GM19023 (cell line): Measurements from ENCODE around the gene TSHZ2.
"Not testable (repeated sequence)": the region's sequence is repeated elsewhere in the genome, so short reads cannot be mapped to it uniquely, and the experiment has no call there.

ENCODE experiments used
- ATAC-seq: cut with Tn5 transposase; IDR thresholded peaks from one replicate; pipeline ENCODE4 v1.9.1; 2021; ENCODE audit warnings: mild to moderate bottlenecking, moderate library complexity; ENCODE audit not compliant: unreplicated experiment

TSHZ2 gene

GRCh38 chr20:53426766-53427312 lies 454.7 kb downstream of the TSHZ2 start:
- no peak for ATAC-seq

DNA sequence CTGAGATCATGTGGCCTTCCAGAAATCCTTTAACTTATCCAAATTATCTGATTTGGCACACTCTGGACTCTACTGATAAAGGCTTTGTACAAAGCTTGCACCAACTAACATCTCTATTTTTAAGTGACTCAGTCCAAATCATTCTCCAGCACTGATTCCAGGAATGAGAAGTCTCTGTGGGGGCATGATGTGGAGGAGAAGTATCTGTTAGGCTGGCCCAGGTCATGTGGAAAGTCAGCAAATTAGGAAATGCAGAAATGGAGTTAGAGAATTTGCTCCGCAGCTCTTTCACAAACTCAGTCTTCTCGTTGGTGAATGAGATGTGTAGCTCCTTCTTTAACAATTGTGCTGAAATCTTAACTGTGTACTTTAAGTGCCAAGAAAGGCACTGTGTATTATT lies 455.8 kb downstream of the TSHZ2 start:
- ATAC-seq, result no peak

DNA sequence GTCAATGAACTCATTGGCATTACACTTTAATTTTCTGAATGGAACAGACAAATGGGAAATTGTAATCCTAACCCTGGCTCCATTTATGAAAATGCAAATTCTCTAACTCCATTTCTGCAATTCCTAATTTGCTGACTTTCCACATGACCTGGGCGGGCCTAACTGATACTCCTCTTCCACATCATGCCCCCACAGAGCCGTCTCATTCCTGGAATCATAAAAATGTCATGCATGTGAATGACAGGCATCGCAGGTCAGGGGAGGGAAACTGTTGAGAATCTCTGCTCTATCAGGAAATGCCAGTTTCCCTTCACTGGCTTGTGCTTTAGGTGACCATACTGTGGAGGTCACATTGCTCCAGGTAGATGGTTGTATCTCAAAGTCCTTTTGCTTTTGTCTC lies 456.4 kb downstream of the TSHZ2 start:
- ATAC-seq, result no peak

GRCh38 chr20:53428996-53429395 lies 456.8 kb downstream of the TSHZ2 start:
- ATAC-seq, result no peak

DNA sequence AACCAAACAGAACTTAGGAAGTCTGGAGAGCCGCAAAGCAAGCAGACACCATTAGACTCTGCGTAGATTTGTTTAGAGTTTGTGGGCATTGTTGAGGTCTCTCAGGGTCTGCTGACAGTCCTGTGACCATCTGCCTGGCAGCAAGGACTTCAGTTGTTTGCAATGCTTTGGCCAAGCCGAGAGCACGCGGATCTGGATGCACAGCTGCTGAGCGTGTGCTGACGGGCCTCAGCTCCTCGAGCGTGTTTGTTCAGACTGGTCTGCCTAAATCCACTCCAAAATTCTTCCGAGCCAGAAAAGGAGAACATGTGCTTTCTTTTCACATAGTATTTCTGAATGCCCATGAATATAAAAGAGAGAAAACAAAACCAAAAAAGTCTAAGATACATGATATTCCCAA lies 462.5 kb downstream of the TSHZ2 start:
- ATAC-seq, result no peak

GRCh38 chr20:53436927-53437326 lies 464.8 kb downstream of the TSHZ2 start:
- ATAC-seq, result not testable (repeated sequence)

DNA sequence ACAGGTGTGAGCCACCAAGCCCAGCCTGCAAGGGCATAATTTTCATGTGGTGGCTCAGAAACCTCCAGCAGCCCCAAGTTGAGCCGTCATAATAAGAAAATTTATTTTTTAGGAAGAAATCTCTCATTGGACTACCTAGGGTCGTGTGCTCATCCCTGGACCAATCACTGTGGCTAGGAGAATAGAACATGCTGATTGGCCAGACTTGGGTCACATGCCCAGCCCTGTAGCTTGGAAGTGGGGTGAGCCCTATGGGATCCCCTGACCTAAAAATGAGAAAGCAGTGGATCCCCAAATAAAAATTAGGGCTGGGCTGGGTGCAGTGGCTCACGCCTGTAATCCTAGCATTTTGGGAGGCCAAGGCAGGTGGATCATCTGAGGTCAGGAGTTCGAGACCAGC lies 466.2 kb downstream of the TSHZ2 start:
- ATAC-seq, result no peak

DNA sequence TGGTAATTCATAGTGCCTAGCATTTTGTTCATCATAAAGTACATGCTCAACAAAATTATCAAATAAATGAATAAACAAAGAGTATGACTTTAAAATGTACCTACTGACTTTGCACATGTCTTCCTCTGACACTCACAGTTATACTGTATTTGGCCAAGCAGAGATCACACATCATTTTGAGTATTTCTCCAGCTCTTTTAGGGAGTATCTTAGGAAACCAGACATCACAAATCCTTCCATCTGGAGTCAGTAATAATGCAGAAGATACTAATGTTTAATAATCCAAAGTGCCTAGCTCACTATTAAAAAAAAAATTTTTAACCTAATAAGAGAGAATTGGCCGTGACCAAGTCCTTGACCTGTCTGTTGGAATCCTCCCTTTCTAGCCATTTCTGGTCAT lies 466.9 kb downstream of the TSHZ2 start:
- no peak for ATAC-seq

DNA sequence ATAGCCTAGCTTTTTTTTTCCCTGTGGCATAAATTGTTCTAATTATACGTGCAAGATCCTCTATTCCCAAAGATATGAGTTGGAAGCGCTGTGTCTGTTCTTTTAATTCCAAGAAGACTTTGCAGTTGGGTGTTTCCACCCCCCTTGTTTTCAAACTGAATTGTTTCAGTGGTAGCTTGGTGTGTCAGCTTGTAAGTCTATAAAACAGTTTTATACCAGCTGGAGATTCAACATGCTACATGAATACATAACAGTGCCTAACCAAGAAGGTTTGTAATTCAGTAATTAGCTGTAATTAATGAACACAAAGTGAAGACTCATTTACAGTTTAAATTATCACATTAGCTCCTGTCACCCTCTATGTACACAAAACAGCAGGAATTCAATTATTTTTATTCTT lies 467.5 kb downstream of the TSHZ2 start:
- ATAC-seq, result no peak

- no peak for ATAC-seq
Measured at GRCh38 chr20:53444401-53445149, 472.4 kb downstream of the TSHZ2 start.

GRCh38 chr20:53445321-53445731 lies 473.2 kb downstream of the TSHZ2 start:
- ATAC-seq, result no peak

GRCh38 chr20:53445932-53446331 lies 473.8 kb downstream of the TSHZ2 start:
- no peak for ATAC-seq

DNA sequence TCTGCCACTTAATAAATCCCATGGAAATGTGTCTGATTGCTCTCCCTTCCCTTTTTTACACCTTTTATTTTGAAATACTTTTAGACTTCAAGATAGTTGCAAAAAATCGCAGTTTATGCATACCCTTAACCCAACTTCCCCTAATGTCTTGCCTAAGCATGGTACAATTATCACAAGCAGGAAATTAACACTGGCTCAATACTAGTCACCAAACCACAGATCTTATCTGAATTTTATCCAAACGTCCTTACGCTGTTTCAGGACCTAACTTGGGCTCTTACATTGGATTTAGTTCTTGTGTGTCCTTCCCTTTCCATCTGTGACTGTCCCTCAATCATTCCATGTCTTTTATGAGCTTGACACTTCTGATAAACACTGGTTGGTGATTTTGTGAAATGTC lies 475.2 kb downstream of the TSHZ2 start:
- ATAC-seq, result no peak

- no peak for ATAC-seq
Measured at GRCh38 chr20:53448426-53448825, 476.3 kb downstream of the TSHZ2 start.

DNA sequence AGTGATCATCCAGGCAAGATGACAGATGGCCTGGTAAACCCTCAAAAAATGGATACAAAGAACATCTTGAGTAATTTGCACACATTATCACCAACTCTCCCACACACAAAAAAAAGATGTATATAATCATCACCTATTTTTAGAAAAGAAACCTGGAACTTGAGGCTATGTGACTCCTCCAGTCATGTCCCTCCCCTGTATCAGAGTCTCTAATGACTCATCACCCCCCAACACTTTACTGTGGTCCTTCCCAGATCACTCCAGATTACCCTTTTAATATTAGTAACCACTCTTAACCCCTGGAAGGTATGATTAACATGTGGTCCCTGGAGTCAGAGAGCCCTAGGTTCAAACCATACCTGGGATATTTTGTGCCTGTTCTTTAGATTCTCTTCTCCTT lies 476.7 kb downstream of the TSHZ2 start:
- no peak for ATAC-seq

DNA sequence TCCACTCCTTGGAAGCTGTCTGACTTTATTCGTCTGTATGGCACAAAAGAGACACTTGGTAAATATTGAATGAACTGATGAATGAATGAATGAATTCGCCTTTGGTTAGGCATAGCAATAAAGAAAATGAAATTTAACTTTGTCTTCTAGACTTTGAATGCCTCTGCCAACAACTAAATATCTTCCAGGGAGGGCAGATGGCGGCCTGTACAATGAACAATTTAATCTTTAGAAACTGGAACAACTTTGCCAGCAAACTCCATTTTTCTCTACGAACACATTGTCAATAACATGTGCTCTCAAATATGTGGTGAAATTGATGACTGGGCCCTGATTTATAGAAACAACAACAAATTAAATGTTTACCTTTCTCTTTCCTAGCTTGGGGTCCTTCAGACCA lies 480.9 kb downstream of the TSHZ2 start:
- no peak for ATAC-seq

GRCh38 chr20:53454675-53455276 lies 482.6 kb downstream of the TSHZ2 start:
- no peak for ATAC-seq

- ATAC-seq, result no peak
Measured at GRCh38 chr20:53463101-53463972, 491.2 kb downstream of the TSHZ2 start.

GRCh38 chr20:53466279-53466678 lies 494.1 kb downstream of the TSHZ2 start:
- no peak for ATAC-seq

GRCh38 chr20:53468587-53468986 lies 496.4 kb downstream of the TSHZ2 start:
- ATAC-seq, result no peak

DNA sequence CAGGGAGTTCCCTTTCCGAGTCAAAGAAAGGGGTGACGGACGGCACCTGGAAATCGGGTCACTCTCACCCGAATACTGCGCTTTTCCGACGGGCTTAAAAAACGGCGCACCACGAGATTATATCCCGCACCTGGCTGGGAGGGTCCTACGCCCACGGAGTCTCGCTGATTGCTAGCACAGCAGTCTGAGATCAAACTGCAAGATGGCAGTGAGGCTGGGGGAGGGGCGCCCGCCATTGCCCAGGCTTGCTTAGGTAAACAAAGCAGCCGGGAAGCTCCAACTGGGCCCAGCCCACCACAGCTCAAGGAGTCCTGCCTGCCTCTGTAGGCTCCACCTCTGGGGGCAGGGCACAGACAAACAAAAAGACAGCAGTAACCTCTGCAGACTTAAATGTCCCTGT lies 500.7 kb downstream of the TSHZ2 start:
- not testable (repeated sequence) for ATAC-seq
